Measurements from ENCODE around the gene ADAMTS5.

ADAMTS5 gene

GRCh38 chr21:26936641-26937040, 30.2 kb downstream of the ADAMTS5 start:
- no peak for TF ChIP-seq CTCF (IDR thresholded peaks at IDR 0.05; ENCODE audit: low read length, missing control alignments)
- no peak overlapping the region for H3K4me3 ChIP-seq (replicated peaks; ENCODE audit: low read depth, low read length)
- no peak for DNase-seq (ENCODE audit: low read depth)

GRCh38 chr21:26935977-26936376, 30.9 kb downstream of the ADAMTS5 start:
- DNase-seq (ENCODE audit: low read depth): no peak
- H3K4me3 ChIP-seq (replicated peaks; ENCODE audit: low read depth, low read length): no peak overlapping the region
- TF ChIP-seq CTCF (IDR thresholded peaks at IDR 0.05; ENCODE audit: low read length, missing control alignments): no peak

GRCh38 chr21:26934383-26934782, 32.5 kb downstream of the ADAMTS5 start:
- no peak for TF ChIP-seq CTCF (IDR thresholded peaks at IDR 0.05; ENCODE audit: low read length, missing control alignments)
- DNase-seq (ENCODE audit: low read depth): no peak
- no peak overlapping the region for H3K4me3 ChIP-seq (replicated peaks; ENCODE audit: low read depth, low read length)

GRCh38 chr21:26933448-26933847, 33.4 kb downstream of the ADAMTS5 start:
- TF ChIP-seq CTCF (IDR thresholded peaks at IDR 0.05; ENCODE audit: low read length, missing control alignments): no peak
- peak; percentile 4 for DNase-seq (ENCODE audit: low read depth)
- H3K4me3 ChIP-seq (replicated peaks; ENCODE audit: low read depth, low read length): no peak overlapping the region

- no peak overlapping the region for H3K4me3 ChIP-seq (replicated peaks; ENCODE audit: low read depth, low read length)
- no peak for DNase-seq (ENCODE audit: low read depth)
- no peak for TF ChIP-seq CTCF (IDR thresholded peaks at IDR 0.05; ENCODE audit: low read length, missing control alignments)
Observed at GRCh38 chr21:26925636-26926035, 41.3 kb downstream of the ADAMTS5 start.

GRCh38 chr21:26925122-26925521, 41.8 kb downstream of the ADAMTS5 start:
- no peak for DNase-seq (ENCODE audit: low read depth)
- TF ChIP-seq CTCF (IDR thresholded peaks at IDR 0.05; ENCODE audit: low read length, missing control alignments): no peak
- no peak overlapping the region for H3K4me3 ChIP-seq (replicated peaks; ENCODE audit: low read depth, low read length)

- no peak overlapping the region for H3K4me3 ChIP-seq (replicated peaks; ENCODE audit: low read depth, low read length)
- DNase-seq (ENCODE audit: low read depth): no peak
- no peak for TF ChIP-seq CTCF (IDR thresholded peaks at IDR 0.05; ENCODE audit: low read length, missing control alignments)
Observed at GRCh38 chr21:26923986-26924385, 42.9 kb downstream of the ADAMTS5 start.

Measured in fibroblast of pulmonary artery (primary cell).